HG03097 (cell line): ENCODE measurements around the gene GTF3C5.
"Not testable (repeated sequence)": the region's sequence is repeated elsewhere in the genome, so short reads cannot be mapped to it uniquely, and the experiment has no call there.

Experiments
- ATAC-seq: cut with Tn5 transposase; IDR thresholded peaks from one replicate; pipeline ENCODE4 v1.9.1; 2021; ENCODE audit not compliant: unreplicated experiment, low FRiP score

Gene GTF3C5

GRCh38 chr9:133027134-133027533 lies 3.7 kb upstream of the GTF3C5 start:
- ATAC-seq = no peak

GRCh38 chr9:133028221-133028620 lies 2.6 kb upstream of the GTF3C5 start:
- ATAC-seq = no peak

- no peak for ATAC-seq
Measured at GRCh38 chr9:133029994-133030316, 842 bp upstream of the GTF3C5 start.

DNA sequence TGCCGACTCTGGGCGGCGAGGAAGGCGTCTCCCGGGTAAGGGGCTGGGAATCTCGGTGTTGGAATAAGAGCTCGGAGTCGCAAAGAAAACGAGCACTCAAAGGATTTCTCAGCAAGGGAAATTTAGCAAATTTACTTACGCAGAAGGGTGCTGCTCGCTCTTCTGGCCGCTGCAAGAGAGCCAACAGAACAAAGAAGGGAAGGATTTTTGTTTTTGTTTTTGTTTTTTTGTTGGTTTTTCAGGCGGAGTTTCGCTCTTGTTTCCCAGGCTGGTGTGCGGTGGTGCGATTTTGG lies 279 bp downstream of the GTF3C5 start:
- no peak for ATAC-seq

DNA sequence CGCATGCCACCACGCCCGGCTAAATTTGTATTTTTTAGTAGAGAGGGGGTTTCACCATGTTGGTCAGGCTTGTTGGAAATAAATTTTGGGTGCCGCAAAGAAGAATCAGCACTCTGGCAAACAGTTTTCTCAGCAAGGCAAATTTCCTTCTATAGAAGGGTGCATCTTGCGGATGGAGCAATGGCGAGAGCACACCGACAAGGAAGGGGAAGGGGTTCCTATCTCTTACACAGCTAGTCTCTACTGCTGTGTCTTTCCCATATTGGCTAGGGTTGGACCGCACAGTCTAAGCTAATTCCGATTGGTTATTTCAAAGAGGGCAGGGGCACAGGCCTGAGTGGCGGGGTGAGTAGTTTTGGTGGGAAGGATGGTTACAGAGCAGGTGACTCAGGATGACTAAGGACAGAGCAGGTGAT lies 707 bp downstream of the GTF3C5 start:
- ATAC-seq = no peak

GRCh38 chr9:133032171-133032570 lies 1.4 kb downstream of the GTF3C5 start:
- no peak for ATAC-seq

DNA sequence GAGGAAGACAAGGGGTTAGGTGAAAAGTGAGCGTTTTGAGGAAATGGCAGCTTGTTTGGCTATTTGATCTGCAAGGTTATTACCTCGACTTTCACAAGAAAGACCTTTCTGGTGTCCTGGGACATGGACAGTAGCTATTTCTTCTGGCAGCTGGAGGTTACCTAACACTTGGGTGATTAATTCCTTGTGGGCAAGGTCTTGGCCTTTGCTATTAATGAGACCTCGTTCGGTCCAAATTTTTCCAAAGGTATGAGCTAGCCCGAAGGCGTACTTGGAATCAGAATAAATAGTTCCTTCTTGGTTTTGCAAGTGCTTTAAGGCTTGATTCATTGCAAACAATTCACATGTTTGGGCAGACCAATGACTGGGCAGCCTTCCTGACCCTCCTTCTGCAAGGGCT lies 4.9 kb downstream of the GTF3C5 start:
- ATAC-seq = no peak

GRCh38 chr9:133037775-133038515 lies 7.1 kb downstream of the GTF3C5 start:
- ATAC-seq = no peak

DNA sequence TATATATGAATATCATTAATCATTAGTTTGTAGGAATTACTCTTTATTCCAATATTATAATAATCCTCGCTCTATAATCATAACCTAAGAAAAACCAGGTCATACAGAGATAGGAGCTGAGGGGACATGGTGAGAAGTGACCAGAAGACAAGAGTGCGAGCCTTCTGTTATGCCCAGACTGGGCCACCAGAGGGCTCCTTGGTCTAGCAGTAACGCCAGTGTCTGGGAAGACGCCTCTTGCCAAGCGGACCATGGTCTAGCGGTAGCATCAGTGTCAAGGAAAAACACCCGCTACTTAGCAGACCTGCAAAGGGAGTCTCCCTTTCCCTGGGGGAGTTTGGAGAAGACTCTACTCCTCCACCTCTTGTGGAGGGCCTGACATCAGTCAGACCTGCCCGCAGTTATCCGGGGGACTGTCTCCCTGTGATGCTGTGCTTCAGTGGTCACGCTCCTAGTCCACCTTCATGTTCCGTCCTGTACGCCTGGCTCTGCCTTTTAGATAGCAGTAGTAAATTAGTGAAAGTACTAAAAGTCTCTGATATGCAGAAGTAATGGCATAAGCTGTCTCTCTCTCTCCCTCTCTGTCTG lies 10.2 kb downstream of the GTF3C5 start:
- not testable (repeated sequence) for ATAC-seq

GRCh38 chr9:133041958-133042357 lies 11.2 kb downstream of the GTF3C5 start:
- ATAC-seq = no peak

DNA sequence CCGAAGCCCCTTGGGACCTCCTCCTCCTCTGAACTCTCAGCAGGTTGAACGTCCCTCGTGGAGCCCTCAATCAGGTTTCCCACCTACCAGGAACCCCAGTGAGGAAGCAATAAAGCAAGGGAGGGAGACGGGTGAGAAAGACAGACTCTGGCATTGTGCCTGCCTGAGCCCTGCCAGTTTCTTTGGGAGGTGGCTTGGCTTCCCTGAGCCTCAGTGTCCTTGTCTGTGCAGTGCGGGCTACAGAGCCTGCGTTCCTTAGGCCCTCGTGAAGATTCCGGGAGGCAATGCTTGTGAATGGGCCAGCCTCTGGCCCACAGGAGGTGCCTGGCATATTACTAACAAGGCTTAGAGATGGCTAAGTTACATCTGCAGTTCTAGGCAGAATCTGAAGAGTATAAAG lies 11.9 kb downstream of the GTF3C5 start:
- ATAC-seq = no peak

DNA sequence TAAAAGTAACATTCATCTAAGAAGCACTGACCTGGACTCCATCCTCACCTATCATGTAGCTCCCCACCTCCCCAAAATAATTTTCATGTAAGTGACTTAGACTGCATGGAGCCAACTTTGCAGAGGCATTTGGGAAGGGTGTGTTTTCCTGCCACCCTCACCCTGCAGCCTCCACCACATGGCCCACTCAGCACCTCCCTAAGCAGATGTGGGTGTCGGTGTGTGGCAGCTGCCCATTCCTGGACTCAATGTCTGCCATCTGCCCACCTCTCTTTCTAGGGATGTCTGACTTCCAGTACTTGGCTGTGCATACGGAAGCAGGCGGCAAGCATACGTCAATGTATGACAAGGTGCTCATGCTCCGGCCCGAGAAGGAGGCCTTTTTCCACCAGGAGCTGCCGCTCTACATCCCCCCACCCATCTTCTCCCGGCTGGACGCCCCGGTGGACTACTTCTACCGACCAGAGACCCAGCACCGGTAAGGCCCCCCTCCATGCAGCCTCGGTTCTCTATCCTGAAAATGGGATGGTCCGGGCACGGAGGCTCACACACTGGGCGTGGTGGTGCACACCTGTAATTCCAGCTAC lies 12.7 kb downstream of the GTF3C5 start:
- ATAC-seq = no peak

DNA sequence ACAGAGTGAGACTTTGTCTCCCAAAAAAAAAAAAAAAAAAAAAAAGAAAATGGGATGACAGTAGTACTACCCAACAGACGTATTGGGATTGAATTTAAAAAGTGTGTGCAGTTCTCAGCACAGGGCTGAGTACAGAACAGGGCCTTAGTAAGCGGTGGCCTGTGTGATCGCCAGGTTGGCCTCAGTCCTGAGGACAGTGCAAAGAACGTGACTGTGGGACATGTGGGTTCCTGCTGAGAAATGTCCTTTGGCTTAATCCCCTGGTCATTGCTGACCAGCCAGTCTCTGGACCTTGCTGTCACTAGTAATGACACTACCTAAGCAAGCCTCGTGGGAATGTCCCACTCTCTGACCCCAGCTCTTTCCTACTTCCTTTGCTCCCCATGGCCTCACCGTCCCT lies 13.3 kb downstream of the GTF3C5 start:
- ATAC-seq = no peak

DNA sequence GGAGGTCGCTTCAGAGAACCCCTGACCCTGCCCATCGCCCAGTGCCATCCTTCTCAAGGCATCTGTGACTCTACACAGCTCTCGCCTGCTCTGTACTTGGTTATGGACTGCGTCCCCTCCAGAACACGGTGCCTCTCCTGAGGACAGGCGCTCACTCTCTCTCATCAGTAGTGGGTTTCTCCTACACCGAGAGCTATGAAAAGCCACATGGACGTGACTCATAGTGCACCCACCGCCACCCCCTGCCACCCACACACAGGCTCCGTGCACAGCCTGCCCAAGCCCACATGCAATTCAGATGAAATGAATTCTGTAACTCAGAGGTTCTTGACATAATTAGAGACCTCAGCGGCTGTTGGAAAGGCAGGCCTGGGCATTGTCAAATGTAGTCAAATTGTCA lies 13.9 kb downstream of the GTF3C5 start:
- ATAC-seq = no peak

DNA sequence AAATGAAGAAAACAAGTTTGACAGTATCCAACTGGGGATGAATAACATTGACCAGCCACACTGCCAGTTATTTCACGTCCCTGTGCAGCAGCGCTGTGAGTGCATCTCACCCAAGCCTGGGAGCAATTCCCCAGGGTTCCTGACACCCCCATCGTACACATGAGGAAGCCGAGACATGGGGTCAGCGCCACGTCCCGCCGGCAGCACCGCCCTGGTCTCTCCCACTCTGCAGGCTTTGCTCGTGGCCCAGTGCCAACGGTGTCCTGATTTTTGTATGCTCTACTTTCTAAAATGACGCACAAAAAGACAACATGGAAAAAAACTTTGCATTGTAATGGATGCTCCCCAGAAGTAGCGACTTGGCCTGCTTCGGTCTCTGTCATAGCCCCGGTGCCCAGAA lies 14.3 kb downstream of the GTF3C5 start:
- no peak for ATAC-seq

DNA sequence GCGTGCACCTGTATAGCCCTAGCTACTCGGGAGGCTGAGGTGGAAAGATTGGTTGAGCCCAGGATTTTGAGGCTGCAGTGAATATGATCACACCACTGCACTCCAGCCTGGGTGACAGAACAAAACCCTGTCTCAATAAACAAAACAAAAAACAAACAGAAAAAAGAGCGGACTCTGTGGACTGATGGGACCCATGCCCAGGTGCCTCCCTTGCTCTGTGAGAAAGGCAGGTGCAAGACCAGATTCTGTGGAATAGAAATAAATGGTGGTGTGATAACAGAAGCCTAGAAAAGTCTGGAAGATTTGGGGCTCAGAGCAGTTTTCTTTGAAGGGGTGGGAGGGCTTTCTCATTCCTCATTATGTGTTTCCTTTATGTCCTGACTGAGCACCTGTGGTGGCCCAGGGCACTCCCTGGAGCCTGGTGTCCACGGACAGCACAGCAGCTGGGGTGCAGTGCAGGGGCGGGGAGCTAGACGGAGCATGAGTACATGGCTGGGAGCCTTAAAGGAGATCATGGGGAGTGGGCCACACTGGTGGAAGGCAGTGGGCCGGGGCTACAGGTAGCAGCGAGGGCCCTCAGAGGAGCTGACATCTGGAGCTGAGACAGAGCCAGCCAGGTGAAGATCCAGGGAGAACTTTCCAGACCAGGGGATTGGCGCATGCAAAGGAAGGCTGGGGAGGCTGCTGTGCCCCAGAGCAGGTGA lies 15.6 kb downstream of the GTF3C5 start:
- no peak for ATAC-seq

DNA sequence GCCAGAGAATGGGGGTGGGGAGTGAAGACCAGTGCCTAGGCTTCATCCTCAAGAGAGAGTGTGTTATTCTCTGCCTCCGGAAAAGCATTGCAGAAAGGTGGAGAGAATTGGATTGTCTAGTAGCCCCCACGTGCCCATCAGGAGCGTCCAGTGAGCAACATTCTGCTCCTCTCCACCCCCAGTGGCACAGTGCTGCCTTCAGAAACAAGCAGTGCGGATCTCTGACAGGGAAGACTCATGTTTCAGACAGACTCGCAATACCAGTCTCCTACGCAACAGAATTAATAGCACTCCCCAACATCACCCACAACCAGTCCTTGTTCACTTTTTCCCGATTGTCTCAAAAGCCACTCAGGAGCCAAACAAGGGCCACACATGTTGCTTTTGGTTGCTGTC lies 16.1 kb downstream of the GTF3C5 start:
- ATAC-seq = no peak

GRCh38 chr9:133048595-133048994 lies 17.8 kb downstream of the GTF3C5 start:
- ATAC-seq = no peak

- no peak for ATAC-seq
Measured at GRCh38 chr9:133049043-133049442, 18.2 kb downstream of the GTF3C5 start.

- ATAC-seq = no peak
Measured at GRCh38 chr9:133050142-133050541, 19.3 kb downstream of the GTF3C5 start.

DNA sequence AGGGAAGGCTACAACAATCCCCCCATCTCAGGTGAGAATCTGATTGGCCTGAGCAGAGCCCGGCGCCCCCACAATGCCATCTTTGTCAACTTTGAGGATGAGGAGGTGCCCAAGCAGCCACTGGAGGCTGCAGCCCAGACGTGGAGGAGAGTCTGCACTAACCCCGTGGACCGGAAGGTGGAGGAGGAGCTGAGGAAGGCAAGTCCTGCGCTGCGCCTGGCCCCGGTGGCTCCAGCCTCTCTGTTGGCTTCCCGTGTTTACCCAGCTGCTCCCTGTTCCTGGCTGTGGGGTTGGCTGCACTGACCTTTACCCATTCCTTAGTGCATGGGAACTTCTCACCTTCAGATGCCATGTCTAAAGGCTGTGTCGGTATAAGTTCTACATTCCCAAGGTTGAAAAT lies 20.0 kb downstream of the GTF3C5 start:
- no peak for ATAC-seq
